WTC11 (cell line): ENCODE measurements around the gene CEACAM16. TPM values are rescaled to one million over a fixed set of nuclear protein-coding genes. Genes with fewer than 3 reads are reported as not detected.

Experiments
- ATAC-seq: fragments of 200-7000 bp; cut with Tn5 transposase; 2 replicates; pipeline ENCODE4 v1.10.0; 2021; ENCODE audit warnings: mild to moderate bottlenecking, moderate library complexity
- CTCF ChIA-PET: fragments of 300-600 bp; sonication (Branson Sonifier 250); formaldehyde crosslinking; loops from one replicate; lab custom pipeline; 2021; ENCODE audit warnings: antibody characterized with exemption; lab: Charles Lee
- POLR2A ChIA-PET: fragments of 350-600 bp; sonication (Branson Sonifier 250); formaldehyde crosslinking; loops from one replicate; lab custom pipeline; 2021; ENCODE audit warnings: antibody characterized with exemption; lab: Charles Lee
- DNase-seq: peaks from one replicate; pipeline ENCODE4 v3.0.0; 2021; ENCODE audit warnings: low spot score
- H3K27ac Mint-ChIP-seq: 2 replicates; pipeline ENCODE4 v1.8.0; 2021; ENCODE audit warnings: mixed read lengths
- H3K27me3 Mint-ChIP-seq: 2 replicates; pipeline ENCODE4 v1.8.0; 2021; ENCODE audit warnings: low read depth, mild to moderate bottlenecking, moderate library complexity, mixed read lengths
- H3K36me3 Mint-ChIP-seq: 2 replicates; pipeline ENCODE4 v1.8.0; 2021; ENCODE audit warnings: mixed read lengths
- H3K4me1 Mint-ChIP-seq: 2 replicates; pipeline ENCODE4 v1.8.0; 2022; ENCODE audit warnings: mixed read lengths
- H3K4me3 Mint-ChIP-seq: 2 replicates; pipeline ENCODE4 v1.8.0; 2021; ENCODE audit warnings: mild to moderate bottlenecking, moderate library complexity, mixed read lengths
- H3K9me3 Mint-ChIP-seq: 2 replicates; pipeline ENCODE4 v1.8.0; 2021; ENCODE audit warnings: mixed read lengths
- ATF1 ChIP-seq: sonication (generic); formaldehyde crosslinking; IDR thresholded peaks from 2 replicates; pipeline ENCODE4 v1.8.1; 2023; ENCODE audit warnings: mild to moderate bottlenecking, moderate library complexity, missing genetic modification reagents
- CREB1 ChIP-seq: sonication (generic); formaldehyde crosslinking; IDR thresholded peaks from 2 replicates; pipeline ENCODE4 v1.8.0; 2023; ENCODE audit warnings: mild to moderate bottlenecking, missing genetic modification reagents
- ETV6 ChIP-seq: sonication (generic); formaldehyde crosslinking; IDR thresholded peaks from 2 replicates; pipeline ENCODE4 v1.8.1; 2022; ENCODE audit warnings: mild to moderate bottlenecking, missing genetic modification reagents
- FOXK1 ChIP-seq: sonication (generic); formaldehyde crosslinking; IDR thresholded peaks from 2 replicates; pipeline ENCODE4 v1.8.0; 2022; ENCODE audit warnings: mild to moderate bottlenecking, moderate library complexity, missing genetic modification reagents
- GABPB1 ChIP-seq: sonication (generic); formaldehyde crosslinking; IDR thresholded peaks from 2 replicates; pipeline ENCODE4 v1.8.1; 2023; ENCODE audit warnings: mild to moderate bottlenecking, missing genetic modification reagents
- HMGXB4 ChIP-seq: sonication (generic); formaldehyde crosslinking; IDR thresholded peaks from 2 replicates; pipeline ENCODE4 v1.8.1; 2023; ENCODE audit warnings: mild to moderate bottlenecking, moderate library complexity, missing genetic modification reagents
- KAT7 ChIP-seq: sonication (generic); formaldehyde crosslinking; IDR thresholded peaks from 2 replicates; pipeline ENCODE4 v1.8.1; 2023; ENCODE audit warnings: missing genetic modification reagents, mild to moderate bottlenecking, borderline replicate concordance
- NR1H2 ChIP-seq: sonication (generic); formaldehyde crosslinking; IDR thresholded peaks from 2 replicates; pipeline ENCODE4 v1.9.0; 2021; ENCODE audit warnings: mild to moderate bottlenecking, moderate library complexity, missing genetic modification reagents
- RELA ChIP-seq: sonication (generic); formaldehyde crosslinking; IDR thresholded peaks from 2 replicates; pipeline ENCODE4 v1.8.1; 2022; ENCODE audit warnings: missing genetic modification reagents, mild to moderate bottlenecking, borderline replicate concordance
- SMAD4 ChIP-seq: sonication (generic); formaldehyde crosslinking; IDR thresholded peaks from 2 replicates; pipeline ENCODE4 v1.8.0; 2022; ENCODE audit warnings: mild to moderate bottlenecking, missing genetic modification reagents
- SP1 ChIP-seq: sonication (generic); formaldehyde crosslinking; conservative IDR thresholded peaks from 2 replicates; pipeline ENCODE4 v1.8.1; 2022; ENCODE audit warnings: missing genetic modification reagents
- USF1 ChIP-seq: sonication (generic); formaldehyde crosslinking; IDR thresholded peaks from 2 replicates; pipeline ENCODE4 v1.8.0; 2022; ENCODE audit warnings: mild to moderate bottlenecking, missing genetic modification reagents
- ZNF138 ChIP-seq: sonication (generic); formaldehyde crosslinking; conservative IDR thresholded peaks from 2 replicates; pipeline ENCODE4 v1.8.1; 2022; ENCODE audit warnings: mild to moderate bottlenecking, moderate library complexity, missing genetic modification reagents
- ZNF219 ChIP-seq: sonication (generic); formaldehyde crosslinking; IDR thresholded peaks from 2 replicates; pipeline ENCODE4 v1.8.0; 2023; ENCODE audit warnings: missing genetic modification reagents, mild to moderate bottlenecking, borderline replicate concordance
- ZNF232 ChIP-seq: sonication (generic); formaldehyde crosslinking; IDR thresholded peaks from 2 replicates; pipeline ENCODE4 v1.8.0; 2022; ENCODE audit warnings: mild to moderate bottlenecking, missing genetic modification reagents
- ZNF317 ChIP-seq: sonication (generic); formaldehyde crosslinking; IDR thresholded peaks from 2 replicates; pipeline ENCODE4 v1.8.1; 2023; ENCODE audit warnings: low read depth, mild to moderate bottlenecking, moderate library complexity, missing genetic modification reagents, borderline replicate concordance
- ZNF423 ChIP-seq: fragments of 250-450 bp; sonication (Bioruptor Pico); IDR thresholded peaks from 2 replicates; pipeline ENCODE4 v2.1.2; 2022; ENCODE audit warnings: mild to moderate bottlenecking, moderate library complexity
- ZNF671 ChIP-seq: fragments of 250-450 bp; sonication (Bioruptor Pico); IDR thresholded peaks from 2 replicates; pipeline ENCODE4 v1.8.0; 2021; ENCODE audit warnings: mild to moderate bottlenecking
- total RNA-seq: library from RNA; stranded (reverse); gene quantifications from 3 replicates; pipeline ENCODE4 v1.2.3, GENCODE V29; 2021
- TF ChIP-seq, protein P1 (sequence below): fragments of 250-450 bp; sonication (Bioruptor Pico); IDR thresholded peaks from 2 replicates; pipeline ENCODE4 v1.9.0; 2021; ENCODE audit warnings: moderate library complexity, mild to moderate bottlenecking, inconsistent platforms, borderline replicate concordance
- TF ChIP-seq, protein P2 (sequence below): sonication (generic); formaldehyde crosslinking; IDR thresholded peaks from 2 replicates; pipeline ENCODE4 v1.8.0; 2022; ENCODE audit warnings: mild to moderate bottlenecking, missing genetic modification reagents
- TF ChIP-seq, protein P3 (sequence below): fragments of 250-450 bp; sonication (Bioruptor Pico); IDR thresholded peaks from 2 replicates; pipeline ENCODE4 v1.9.0; 2021; ENCODE audit warnings: mild to moderate bottlenecking
- TF ChIP-seq, protein P4 (sequence below): sonication (generic); formaldehyde crosslinking; IDR thresholded peaks from 2 replicates; pipeline ENCODE4 v1.8.1; 2023; ENCODE audit warnings: mild to moderate bottlenecking, missing genetic modification reagents, moderate library complexity

CEACAM16 gene
- total RNA-seq, 1 experiment from 2014 or later: not detected

DNA sequence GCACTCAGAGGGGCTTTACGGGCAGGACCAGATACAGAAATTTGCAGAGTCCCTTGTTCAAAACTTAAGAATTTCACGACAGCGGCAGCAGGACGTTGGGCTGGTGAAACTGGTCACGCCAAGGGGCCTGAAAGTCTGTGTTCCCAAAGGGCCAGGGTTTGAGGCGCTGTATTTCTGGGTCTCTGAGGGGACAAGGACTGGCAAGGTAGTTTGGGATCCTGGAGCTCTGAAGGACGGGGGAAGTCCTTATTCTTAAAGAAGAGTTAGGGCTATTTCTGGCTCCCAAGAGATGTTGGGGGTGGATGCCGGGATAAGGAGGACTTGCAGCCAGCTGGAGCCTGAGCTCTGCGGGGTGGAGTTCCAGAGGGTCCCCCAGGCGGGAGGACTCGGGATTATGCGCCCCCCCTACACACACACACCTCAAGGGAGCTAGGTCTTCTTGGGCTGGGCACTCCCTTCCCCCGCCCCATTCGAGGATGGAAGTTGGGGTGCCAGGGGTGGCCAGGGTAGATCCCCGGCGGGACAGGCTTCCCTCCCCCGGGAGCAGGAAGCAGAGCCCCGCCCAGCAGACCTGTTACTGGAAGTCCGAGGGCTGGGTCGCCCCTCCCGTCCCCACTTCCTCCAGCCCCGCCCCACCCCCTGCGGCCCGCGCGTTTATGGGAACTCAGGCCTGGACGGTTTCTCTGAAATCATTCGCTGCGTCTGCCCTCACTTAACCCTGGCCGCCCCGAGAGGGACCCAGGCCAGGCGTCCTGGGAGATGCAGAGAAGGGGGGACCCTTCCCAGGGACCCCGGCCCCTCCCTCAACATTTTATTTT is 55.2 kb downstream of the CEACAM16 start:
- ATAC-seq: peak; percentile 13
- Mint-ChIP-seq H3K27me3 (peaks cover 86% of the 10 kb centered on the region), H3K4me3 (peak overlapping the region; percentile 71), H3K27ac (no peak overlapping the region), H3K4me1 (peaks cover 32% of the 10 kb centered on the region)
- DNase-seq: peak; percentile 79
- POLR2A ChIA-PET: interaction anchor here (0.8 to 2.1 kb wide), 3 partner anchors 13 to 321 kb away, joined by 3 to 4 read pairs (median 3); no protein-coding TSS in a partner anchor
- TF ChIP-seq SMAD4 (CRISPR knock-in tag) (no peak), RELA (CRISPR knock-in tag) (no peak), SP1 (0 out of 2 replicates have a peak, but pooled peaks have one; percentile 18), ETV6 (CRISPR knock-in tag) (0 out of 2 replicates have a peak, but pooled peaks have one; percentile 44), ZNF219 (CRISPR knock-in tag) (no peak), HMGXB4 (CRISPR knock-in tag) (no peak), FOXK1 (0 out of 2 replicates have a peak, but pooled peaks have one; percentile 22), ZNF671 (CRISPR knock-in tag) (no peak), ZNF423 (CRISPR knock-in tag) (no peak), ATF1 (no peak)
- TF ChIP-seq, protein P1, sequence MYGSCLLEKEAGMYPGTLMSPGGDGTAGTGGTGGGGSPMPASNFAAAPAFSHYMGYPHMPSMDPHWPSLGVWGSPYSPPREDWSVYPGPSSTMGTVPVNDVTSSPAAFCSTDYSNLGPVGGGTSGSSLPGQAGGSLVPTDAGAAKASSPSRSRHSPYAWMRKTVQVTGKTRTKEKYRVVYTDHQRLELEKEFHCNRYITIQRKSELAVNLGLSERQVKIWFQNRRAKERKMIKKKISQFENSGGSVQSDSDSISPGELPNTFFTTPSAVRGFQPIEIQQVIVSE: no peak
- TF ChIP-seq, protein P2, sequence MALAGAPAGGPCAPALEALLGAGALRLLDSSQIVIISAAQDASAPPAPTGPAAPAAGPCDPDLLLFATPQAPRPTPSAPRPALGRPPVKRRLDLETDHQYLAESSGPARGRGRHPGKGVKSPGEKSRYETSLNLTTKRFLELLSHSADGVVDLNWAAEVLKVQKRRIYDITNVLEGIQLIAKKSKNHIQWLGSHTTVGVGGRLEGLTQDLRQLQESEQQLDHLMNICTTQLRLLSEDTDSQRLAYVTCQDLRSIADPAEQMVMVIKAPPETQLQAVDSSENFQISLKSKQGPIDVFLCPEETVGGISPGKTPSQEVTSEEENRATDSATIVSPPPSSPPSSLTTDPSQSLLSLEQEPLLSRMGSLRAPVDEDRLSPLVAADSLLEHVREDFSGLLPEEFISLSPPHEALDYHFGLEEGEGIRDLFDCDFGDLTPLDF: no peak
- TF ChIP-seq, all 79 proteins: peak for 3
- no peaks in the 10 kb centered on the region for H3K9me3 Mint-ChIP-seq
- H3K36me3 Mint-ChIP-seq: no peaks in the 10 kb centered on the region
- CTCF ChIA-PET: interaction anchor here (0.8 to 5.3 kb wide), 9 partner anchors 12 to 92 kb away, joined by 3 to 54 read pairs (median 4); partner anchors contain the start of gene NECTIN2

DNA sequence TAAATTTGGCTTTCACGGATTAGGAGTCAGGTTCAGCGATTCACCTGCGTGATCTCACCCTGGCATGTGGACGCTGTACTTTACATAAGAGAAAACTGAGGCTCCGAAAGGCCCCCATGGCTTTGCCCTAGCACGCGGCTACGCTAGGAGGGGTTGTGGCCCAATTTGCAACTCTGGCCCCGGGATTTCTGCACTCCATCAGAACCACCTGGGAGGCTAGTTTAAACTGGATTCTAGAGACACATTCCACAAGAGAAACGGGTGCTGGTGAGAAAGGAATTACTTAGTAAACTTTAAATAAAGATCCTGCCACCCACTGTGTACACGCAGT is 55.8 kb downstream of the CEACAM16 start:
- Mint-ChIP-seq H3K27me3 (peaks cover 82% of the 10 kb centered on the region), H3K4me1 (peaks cover 33% of the 10 kb centered on the region), H3K27ac (no peak overlapping the region), H3K9me3 (no peaks in the 10 kb centered on the region), H3K36me3 (no peaks in the 10 kb centered on the region), H3K4me3 (peak overlapping the region; percentile 71)
- DNase-seq: no peak
- ChIA-PET POLR2A (no interaction called here), CTCF (interaction anchor here (0.9 to 5.3 kb wide), 5 partner anchors 16 to 90 kb away, joined by 4 to 115 read pairs (median 36); no protein-coding TSS in a partner anchor)
- ATAC-seq: no peak
- TF ChIP-seq, protein P1: no peak
- TF ChIP-seq KAT7: no peak
- no peak for TF ChIP-seq ZNF317
- TF ChIP-seq USF1 (CRISPR knock-in tag): no peak
- TF ChIP-seq, protein P3, sequence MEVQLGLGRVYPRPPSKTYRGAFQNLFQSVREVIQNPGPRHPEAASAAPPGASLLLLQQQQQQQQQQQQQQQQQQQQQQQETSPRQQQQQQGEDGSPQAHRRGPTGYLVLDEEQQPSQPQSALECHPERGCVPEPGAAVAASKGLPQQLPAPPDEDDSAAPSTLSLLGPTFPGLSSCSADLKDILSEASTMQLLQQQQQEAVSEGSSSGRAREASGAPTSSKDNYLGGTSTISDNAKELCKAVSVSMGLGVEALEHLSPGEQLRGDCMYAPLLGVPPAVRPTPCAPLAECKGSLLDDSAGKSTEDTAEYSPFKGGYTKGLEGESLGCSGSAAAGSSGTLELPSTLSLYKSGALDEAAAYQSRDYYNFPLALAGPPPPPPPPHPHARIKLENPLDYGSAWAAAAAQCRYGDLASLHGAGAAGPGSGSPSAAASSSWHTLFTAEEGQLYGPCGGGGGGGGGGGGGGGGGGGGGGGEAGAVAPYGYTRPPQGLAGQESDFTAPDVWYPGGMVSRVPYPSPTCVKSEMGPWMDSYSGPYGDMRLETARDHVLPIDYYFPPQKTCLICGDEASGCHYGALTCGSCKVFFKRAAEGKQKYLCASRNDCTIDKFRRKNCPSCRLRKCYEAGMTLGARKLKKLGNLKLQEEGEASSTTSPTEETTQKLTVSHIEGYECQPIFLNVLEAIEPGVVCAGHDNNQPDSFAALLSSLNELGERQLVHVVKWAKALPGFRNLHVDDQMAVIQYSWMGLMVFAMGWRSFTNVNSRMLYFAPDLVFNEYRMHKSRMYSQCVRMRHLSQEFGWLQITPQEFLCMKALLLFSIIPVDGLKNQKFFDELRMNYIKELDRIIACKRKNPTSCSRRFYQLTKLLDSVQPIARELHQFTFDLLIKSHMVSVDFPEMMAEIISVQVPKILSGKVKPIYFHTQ (CRISPR knock-in tag): no peak
- TF ChIP-seq NR1H2 (CRISPR knock-in tag): no peak
- no peak for TF ChIP-seq ATF1
- TF ChIP-seq GABPB1: no peak
- TF ChIP-seq ZNF232 (CRISPR knock-in tag): no peak
- TF ChIP-seq CREB1: no peak
- TF ChIP-seq, protein P4, sequence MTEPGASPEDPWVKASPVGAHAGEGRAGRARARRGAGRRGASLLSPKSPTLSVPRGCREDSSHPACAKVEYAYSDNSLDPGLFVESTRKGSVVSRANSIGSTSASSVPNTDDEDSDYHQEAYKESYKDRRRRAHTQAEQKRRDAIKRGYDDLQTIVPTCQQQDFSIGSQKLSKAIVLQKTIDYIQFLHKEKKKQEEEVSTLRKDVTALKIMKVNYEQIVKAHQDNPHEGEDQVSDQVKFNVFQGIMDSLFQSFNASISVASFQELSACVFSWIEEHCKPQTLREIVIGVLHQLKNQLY (CRISPR knock-in tag): no peak
- no peak for TF ChIP-seq ZNF138
